HepG2 (cell line): Measurements from ENCODE around the gene GSX1.

Experiments
- JUN ChIP-seq: sonication (generic); formaldehyde crosslinking; IDR thresholded peaks from 2 replicates; pipeline ENCODE4 v1.4.0; 2020; ENCODE audit warnings: mild to moderate bottlenecking, missing genetic modification reagents
- ZBTB49 ChIP-seq: sonication (generic); formaldehyde crosslinking; IDR thresholded peaks from 2 replicates; pipeline ENCODE4 v1.4.0; 2020; ENCODE audit warnings: missing genetic modification reagents, borderline replicate concordance
- ZMYM2 ChIP-seq: sonication (generic); formaldehyde crosslinking; IDR thresholded peaks from 2 replicates; pipeline ENCODE4 v1.8.0; 2022; ENCODE audit warnings: mild to moderate bottlenecking, missing genetic modification reagents

GRCh38 chr13:27810461-27810860, 18.2 kb downstream of the GSX1 start:
- TF ChIP-seq JUN (no peak), ZMYM2 (no peak), ZBTB49 (CRISPR knock-in tag) (no peak)
